Cardiac fibroblast (primary cell): ENCODE results near the gene PTPN13.

Source experiments
- DNase-seq, 2 donors: peaks; one replicate each; pipeline versions ENCODE4 v3.0.0 to v3.0.0-alpha.2; 2010; ENCODE audit warnings: low read depth in 2 of 2
- H3K4me3 ChIP-seq, 2 donors: replicated peaks in 1 of 2; 1 replicate in 1 of 2; 2 replicates in 1 of 2; pipeline ENCODE4 v1.5.1; 2011; ENCODE audit warnings: low read depth in 2 of 2, low read length in 2 of 2, mild to moderate bottlenecking in 2 of 2, moderate library complexity in 1 of 2
- TF ChIP-seq, protein P1 (sequence below): IDR thresholded peaks from one replicate; pipeline ENCODE4 v1.5.1; 2011; ENCODE audit warnings: low read depth, mild to moderate bottlenecking, low read length, inconsistent platforms

Gene PTPN13

DNA sequence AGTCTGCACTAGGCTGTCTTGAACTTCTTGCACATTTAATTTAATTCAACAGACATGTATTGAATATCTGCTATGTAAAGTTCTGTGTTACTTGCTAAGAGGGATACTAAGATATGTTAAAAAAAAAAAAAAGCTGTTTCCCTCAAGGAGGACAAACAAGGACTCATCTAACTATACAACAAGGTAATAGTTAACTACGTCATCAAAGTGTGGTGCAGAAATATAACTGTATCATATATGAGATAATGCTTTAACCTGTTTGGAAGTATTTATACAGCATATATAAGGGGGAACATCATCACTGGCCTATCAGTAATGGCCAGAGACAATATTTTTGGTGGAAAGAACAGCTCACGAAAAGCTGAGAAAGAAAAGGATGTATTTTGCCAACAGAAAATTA is 89.9 kb downstream of the PTPN13 start:
- no peak for DNase-seq
- H3K4me3 ChIP-seq, result no peak overlapping the region
- TF ChIP-seq, protein P1, sequence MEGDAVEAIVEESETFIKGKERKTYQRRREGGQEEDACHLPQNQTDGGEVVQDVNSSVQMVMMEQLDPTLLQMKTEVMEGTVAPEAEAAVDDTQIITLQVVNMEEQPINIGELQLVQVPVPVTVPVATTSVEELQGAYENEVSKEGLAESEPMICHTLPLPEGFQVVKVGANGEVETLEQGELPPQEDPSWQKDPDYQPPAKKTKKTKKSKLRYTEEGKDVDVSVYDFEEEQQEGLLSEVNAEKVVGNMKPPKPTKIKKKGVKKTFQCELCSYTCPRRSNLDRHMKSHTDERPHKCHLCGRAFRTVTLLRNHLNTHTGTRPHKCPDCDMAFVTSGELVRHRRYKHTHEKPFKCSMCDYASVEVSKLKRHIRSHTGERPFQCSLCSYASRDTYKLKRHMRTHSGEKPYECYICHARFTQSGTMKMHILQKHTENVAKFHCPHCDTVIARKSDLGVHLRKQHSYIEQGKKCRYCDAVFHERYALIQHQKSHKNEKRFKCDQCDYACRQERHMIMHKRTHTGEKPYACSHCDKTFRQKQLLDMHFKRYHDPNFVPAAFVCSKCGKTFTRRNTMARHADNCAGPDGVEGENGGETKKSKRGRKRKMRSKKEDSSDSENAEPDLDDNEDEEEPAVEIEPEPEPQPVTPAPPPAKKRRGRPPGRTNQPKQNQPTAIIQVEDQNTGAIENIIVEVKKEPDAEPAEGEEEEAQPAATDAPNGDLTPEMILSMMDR, result no peak

DNA sequence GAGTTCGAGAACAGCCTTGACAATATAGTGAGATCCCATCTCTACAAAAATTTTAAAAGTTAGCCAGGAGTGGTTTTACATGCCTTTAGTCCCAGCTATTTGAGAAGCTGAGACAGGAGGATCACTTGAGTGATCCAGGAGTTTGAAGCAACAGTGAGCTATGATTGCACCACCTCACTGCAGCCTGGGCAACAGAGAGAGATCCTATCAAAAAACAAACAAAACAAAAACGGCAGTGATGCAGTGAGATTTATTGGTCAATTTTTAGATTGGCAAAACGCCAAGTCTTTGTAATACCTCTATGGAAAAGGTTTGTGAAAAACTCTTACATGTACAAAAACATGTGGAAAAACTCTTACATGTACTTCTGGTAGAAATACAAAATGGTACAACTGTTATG is 91.3 kb downstream of the PTPN13 start:
- DNase-seq, result peak; percentile 80 to 86
- no peak overlapping the region for H3K4me3 ChIP-seq
- TF ChIP-seq, protein P1, result no peak

DNA sequence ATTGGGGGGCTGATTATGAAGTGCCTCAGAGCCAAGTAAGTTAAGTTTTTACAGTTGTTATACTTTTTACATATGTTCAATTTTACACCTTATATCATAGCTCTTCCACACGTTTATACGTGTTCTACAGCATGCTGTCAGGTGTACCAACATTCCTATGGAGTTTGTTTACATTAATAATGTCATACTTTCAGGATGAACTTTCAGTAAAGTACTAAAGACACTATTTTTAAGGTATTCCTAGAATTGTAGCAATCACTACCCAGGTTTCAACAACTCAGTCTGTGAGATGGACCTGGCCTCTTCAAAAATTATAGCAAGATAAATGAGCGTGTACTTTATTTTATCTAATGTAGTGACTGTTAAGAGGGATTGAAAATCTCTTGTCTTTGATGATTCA is 92.6 kb downstream of the PTPN13 start:
- no peak for DNase-seq
- no peak overlapping the region for H3K4me3 ChIP-seq
- TF ChIP-seq, protein P1, result no peak

DNA sequence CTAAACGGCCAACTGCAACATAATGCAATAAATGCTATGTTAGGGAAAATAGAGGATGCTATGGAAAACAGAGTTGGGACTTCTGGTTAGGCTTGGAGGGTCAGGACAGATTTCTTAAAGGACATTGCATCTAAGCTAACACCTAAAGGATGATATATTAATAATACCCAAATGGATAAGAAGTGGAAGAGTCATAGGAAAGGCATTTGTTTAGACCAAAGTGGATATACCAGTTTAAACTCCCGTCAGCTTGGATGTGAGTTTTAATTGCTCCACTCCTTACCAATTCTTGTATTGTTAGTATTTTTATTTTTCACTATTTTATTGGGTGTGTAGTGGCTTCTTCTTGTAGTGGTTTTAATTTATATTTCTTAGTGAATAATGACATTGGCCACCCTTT is 93.9 kb downstream of the PTPN13 start:
- TF ChIP-seq, protein P1, result no peak
- H3K4me3 ChIP-seq, result no peak overlapping the region
- no peak for DNase-seq

DNA sequence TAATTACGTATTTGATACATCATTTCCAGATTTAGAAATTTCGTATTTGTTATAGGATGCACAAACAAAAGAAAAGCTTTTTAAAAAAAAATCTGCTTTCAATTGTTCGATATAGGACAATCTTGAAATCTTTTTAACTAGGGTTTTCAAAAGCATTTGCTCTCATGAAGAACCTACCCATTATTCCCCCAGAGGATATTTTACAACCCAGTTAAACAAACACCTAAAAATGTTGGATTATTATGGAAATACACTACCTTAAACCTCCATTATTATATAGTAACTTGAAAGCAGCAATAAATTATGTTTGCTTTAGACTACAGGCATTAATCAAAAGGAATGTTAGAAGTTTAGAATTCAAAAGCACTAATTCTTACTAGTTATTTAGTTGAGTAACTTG is 110.5 kb downstream of the PTPN13 start:
- H3K4me3 ChIP-seq, result no peak overlapping the region
- TF ChIP-seq, protein P1, result no peak
- DNase-seq, result no peak

DNA sequence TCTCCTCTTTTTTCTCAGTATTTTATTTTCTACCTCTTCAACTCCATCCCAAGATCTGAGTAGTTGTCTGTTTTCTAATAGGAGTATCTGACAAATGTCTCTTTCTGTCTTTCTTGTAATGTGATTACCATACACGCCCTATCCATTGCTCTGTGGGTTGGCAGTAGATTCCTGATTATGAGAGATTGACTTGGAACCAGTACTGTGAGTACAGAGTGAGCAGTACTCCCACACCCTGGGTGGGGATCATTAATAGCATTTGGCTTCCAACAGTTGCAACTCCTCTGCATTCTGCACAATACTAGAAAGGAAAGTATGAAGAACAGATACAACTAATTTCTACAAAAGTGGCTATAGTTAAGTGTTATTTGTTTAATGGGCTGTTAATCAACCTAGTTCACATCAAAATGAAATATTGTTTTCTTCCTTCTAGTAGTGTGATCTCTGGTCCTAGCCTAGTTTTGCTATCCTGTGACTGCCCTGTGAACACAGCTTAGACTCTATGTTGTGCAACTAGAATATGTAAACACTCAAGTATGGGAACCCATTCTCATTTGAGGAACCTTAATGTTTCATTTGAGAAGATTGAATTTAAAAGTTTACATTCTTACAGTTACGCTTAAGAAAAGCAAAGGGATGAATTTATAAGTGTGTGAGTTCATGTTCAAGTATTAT is 112.9 kb downstream of the PTPN13 start:
- peak; percentile 4 to 17 for DNase-seq
- TF ChIP-seq, protein P1, result no peak
- no peak overlapping the region for H3K4me3 ChIP-seq

DNA sequence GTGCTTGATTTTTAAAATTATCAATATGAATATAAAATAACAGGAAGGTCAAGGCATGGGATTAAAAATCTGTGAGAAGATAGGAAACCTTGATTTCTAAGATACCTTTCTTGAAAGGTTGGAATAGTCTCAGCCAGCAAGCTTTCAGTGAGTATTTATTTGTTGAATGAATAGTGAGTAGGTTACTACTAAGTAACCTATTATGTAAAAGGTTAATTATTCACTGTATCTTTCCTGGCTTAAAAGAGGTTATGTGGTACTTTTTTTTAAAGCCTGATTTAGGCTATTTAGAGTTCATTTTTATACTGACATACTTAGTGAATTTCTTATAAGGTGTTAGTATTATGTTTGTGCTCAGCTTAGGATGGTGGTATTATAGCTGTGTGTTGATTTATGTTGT is 123.5 kb downstream of the PTPN13 start:
- TF ChIP-seq, protein P1, result no peak
- DNase-seq, result no peak
- H3K4me3 ChIP-seq, result no peak overlapping the region
